Measurements from ENCODE around the gene NHSL1. TPM values are rescaled to one million over a fixed set of nuclear protein-coding genes. Genes with fewer than 3 reads are reported as not detected.

NHSL1 gene
- total and polyA plus RNA-seq, 2 donors (not counting 3 experiments of a cell fraction or from before 2014, with no cell fraction given) = 24.8 to 55.0 TPM

DNA sequence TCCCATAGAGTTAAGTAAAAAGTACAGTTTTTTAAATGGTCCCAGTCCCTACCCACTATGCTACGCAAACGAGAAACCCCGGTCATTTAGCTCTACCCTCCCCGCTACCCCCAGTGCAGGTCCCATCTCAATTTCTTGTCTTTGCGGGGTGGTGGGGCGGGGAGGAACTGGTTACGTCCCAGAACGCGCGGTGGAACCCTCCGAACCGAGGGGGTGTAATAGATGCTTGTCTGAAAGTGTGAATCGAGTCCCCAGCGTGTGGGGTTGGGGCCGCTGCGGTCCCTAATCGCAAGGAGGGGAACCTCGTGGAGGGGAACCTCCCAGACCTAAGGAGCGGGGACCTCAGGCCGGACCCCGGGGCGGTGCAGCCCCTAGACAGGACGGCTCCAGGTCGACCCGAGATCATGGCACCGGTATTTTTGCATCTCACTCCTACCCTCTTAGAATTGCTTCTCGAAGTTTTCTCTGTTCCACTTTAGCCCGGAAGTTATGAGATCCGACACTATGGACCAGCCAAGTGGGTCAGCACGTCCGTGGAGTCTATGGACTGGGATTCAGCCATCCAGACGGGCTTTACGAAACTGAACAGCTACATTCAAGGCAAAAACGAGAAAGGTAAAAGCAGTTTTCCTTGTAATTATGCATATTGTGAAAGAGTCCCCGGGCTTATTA lies 94.5 kb downstream of the NHSL1 start:
- peak overlapping the region; percentile 92 for H2AFZ ChIP-seq (ENCODE audit: low read depth, low read length)
- peak; percentile 77 for FAIRE-seq
- CTCF ChIA-PET = interaction anchor here (0.8 to 5.2 kb wide), 10 partner anchors 25 to 401 kb away, joined by 3 to 50 read pairs (median 4); no protein-coding TSS in a partner anchor
- H3K9me3 ChIP-seq (replicated peaks; ENCODE audit: control insufficient read depth, insufficient read depth, low read length) = no peaks in the 10 kb centered on the region
- H3K27ac ChIP-seq (ENCODE audit: insufficient read depth, low read depth, low read length) = peak overlapping the region; percentile 76
- intact Hi-C loops (cut with micrococcal nuclease) (loop anchor here (1.0 to 5.0 kb wide), 7 partner anchors 32 to 289 kb away; partner anchors contain the start of gene ARFGEF3), dilution Hi-C loops (cut with MboI; ENCODE audit: extremely low pct_ligation_motif_present, low sequenced_read_pairs) (no loop called here)
- TF ChIP-seq, protein P1, sequence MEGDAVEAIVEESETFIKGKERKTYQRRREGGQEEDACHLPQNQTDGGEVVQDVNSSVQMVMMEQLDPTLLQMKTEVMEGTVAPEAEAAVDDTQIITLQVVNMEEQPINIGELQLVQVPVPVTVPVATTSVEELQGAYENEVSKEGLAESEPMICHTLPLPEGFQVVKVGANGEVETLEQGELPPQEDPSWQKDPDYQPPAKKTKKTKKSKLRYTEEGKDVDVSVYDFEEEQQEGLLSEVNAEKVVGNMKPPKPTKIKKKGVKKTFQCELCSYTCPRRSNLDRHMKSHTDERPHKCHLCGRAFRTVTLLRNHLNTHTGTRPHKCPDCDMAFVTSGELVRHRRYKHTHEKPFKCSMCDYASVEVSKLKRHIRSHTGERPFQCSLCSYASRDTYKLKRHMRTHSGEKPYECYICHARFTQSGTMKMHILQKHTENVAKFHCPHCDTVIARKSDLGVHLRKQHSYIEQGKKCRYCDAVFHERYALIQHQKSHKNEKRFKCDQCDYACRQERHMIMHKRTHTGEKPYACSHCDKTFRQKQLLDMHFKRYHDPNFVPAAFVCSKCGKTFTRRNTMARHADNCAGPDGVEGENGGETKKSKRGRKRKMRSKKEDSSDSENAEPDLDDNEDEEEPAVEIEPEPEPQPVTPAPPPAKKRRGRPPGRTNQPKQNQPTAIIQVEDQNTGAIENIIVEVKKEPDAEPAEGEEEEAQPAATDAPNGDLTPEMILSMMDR (IDR thresholded peaks at IDR 0.05; ENCODE audit: extremely low read depth in 1 of 2, insufficient read depth in 1 of 2, low read depth in 1 of 2, low read length in 2 of 2) = no peak
- no peaks in the 10 kb centered on the region for H4K20me1 ChIP-seq (replicated peaks; ENCODE audit: control insufficient read depth, extremely low read depth, insufficient read depth, low read length)
- H3K9me1 ChIP-seq (replicated peaks; ENCODE audit: control insufficient read depth, extremely low read depth, insufficient read depth, low read length) = no peaks in the 10 kb centered on the region
- peaks cover 6 to 15% of the 10 kb centered on the region in 2 experiments for H3K36me3 ChIP-seq (ENCODE audit: control insufficient read depth in 2 of 2, extremely low read depth in 1 of 2, insufficient read depth in 2 of 2, low read length in 2 of 2)
- POLR2A ChIA-PET = interaction anchor here (0.5 kb wide), 2 partner anchors 18 to 369 kb away, joined by 5 read pairs; partner anchors contain the start of gene CCDC28A
- no peaks in the 10 kb centered on the region for H3K27me3 ChIP-seq (ENCODE audit: control insufficient read depth in 2 of 2, insufficient read depth in 2 of 2, low read length in 2 of 2)
- TSS peak; percentile 29 for BruUV-seq (replicated peaks)
- peak overlapping the region; percentile 80 for H3K9ac ChIP-seq (replicated peaks; ENCODE audit: extremely low read depth, insufficient read depth, low read length)
- peaks cover 6% of the 10 kb centered on the region for H3K79me2 ChIP-seq (ENCODE audit: control insufficient read depth, insufficient read depth, low read length)
- peak; percentile 29 for DNase-seq (ENCODE audit: low read depth, low spot score)
- peaks cover 15% of the 10 kb centered on the region for H3K4me1 ChIP-seq (ENCODE audit: control insufficient read depth, extremely low read depth, insufficient read depth, low read length)
- H3K4me3 ChIP-seq (replicated peaks in 1 of 3; ENCODE audit: insufficient read depth in 1 of 3, low read depth in 1 of 3, low read length in 3 of 3) = peak overlapping the region; percentile 51 to 78 (median 76)
- peak overlapping the region; percentile 95 for H3K4me2 ChIP-seq (ENCODE audit: insufficient read depth, low read length)

Data from endothelial cell of umbilical vein (primary cell).